OCI-LY1 (cell line): Measurements from ENCODE around the gene SCLY.

Experiments used
- H2AFZ ChIP-seq: fragments of 200-600 bp; sonication (generic), shearing (Covaris generic); 2 replicates; pipeline ENCODE4 v1.6.0; 2014; ENCODE audit warnings: antibody characterized with exemption, mild to moderate bottlenecking, low read length
- H3F3A ChIP-seq: fragments of 200-600 bp; sonication (generic), shearing (Covaris generic); 2 replicates; pipeline ENCODE4 v1.6.0; 2014; ENCODE audit warnings: mild to moderate bottlenecking, antibody characterized with exemption, low read length, moderate library complexity; ENCODE audit not compliant: insufficient read depth
- H3K27ac ChIP-seq: fragments of 200-600 bp; sonication (generic); 2 replicates; pipeline ENCODE4 v1.5.1; 2014; ENCODE audit warnings: low read length, mixed run types, mild to moderate bottlenecking, low read depth; ENCODE audit not compliant: poor library complexity, severe bottlenecking
- H3K27me3 ChIP-seq: fragments of 200-600 bp; sonication (generic); 2 replicates; pipeline ENCODE4 v1.6.0; 2014; ENCODE audit warnings: antibody characterized with exemption, mild to moderate bottlenecking, low read length, moderate library complexity; ENCODE audit not compliant: insufficient read depth
- H3K36me3 ChIP-seq: fragments of 200-600 bp; sonication (generic); 2 replicates; pipeline ENCODE4 v1.6.1; 2014; ENCODE audit warnings: mild to moderate bottlenecking, antibody characterized with exemption, low read length, moderate library complexity, mixed read lengths; ENCODE audit not compliant: insufficient read depth
- H3K4me1 ChIP-seq: fragments of 200-600 bp; sonication (generic); 2 replicates; pipeline ENCODE4 v1.5.1; 2014; ENCODE audit warnings: mild to moderate bottlenecking, low read length, moderate library complexity; ENCODE audit not compliant: insufficient read depth, severe bottlenecking
- H3K4me2 ChIP-seq: fragments of 200-600 bp; sonication (generic), shearing (Covaris generic); 2 replicates; pipeline ENCODE4 v1.6.1; 2014; ENCODE audit warnings: low read length
- H3K4me3 ChIP-seq: fragments of 200-600 bp; sonication (generic); 2 replicates; pipeline ENCODE4 v1.5.1; 2014; ENCODE audit warnings: low read length, low read depth, mild to moderate bottlenecking, mixed read lengths; ENCODE audit not compliant: poor library complexity, severe bottlenecking
- H3K79me2 ChIP-seq: fragments of 200-600 bp; shearing (Covaris generic); 2 replicates; pipeline ENCODE4 v1.6.1; 2016; ENCODE audit warnings: mixed run types, low read length, mixed read lengths; ENCODE audit not compliant: insufficient read depth
- H3K9ac ChIP-seq: fragments of 200-600 bp; sonication (generic), shearing (Covaris generic); 2 replicates; pipeline ENCODE4 v1.6.1; 2014; ENCODE audit warnings: mild to moderate bottlenecking, low read length, mixed read lengths
- H3K9me2 ChIP-seq: fragments of 200-600 bp; sonication (generic), shearing (Covaris generic); 2 replicates; pipeline ENCODE4 v1.6.1; 2014; ENCODE audit warnings: low read depth, mild to moderate bottlenecking, low read length, mixed read lengths
- H3K9me3 ChIP-seq: fragments of 200-600 bp; shearing (Covaris generic); 2 replicates; pipeline ENCODE4 v1.6.1; 2014; ENCODE audit warnings: low read length, mixed read lengths
- H4K20me1 ChIP-seq: fragments of 200-600 bp; sonication (generic), shearing (Covaris generic); 2 replicates; pipeline ENCODE4 v1.6.0; 2016; ENCODE audit warnings: mild to moderate bottlenecking, low read length; ENCODE audit not compliant: insufficient read depth
- CTCF ChIP-seq: fragments of 200-600 bp; sonication (generic), shearing (Covaris generic); IDR thresholded peaks from 2 replicates; pipeline ENCODE4 v1.5.1; 2017; ENCODE audit warnings: mild to moderate bottlenecking, antibody characterized with exemption, low read length, moderate library complexity, mixed read lengths
- EZH2 ChIP-seq: fragments of 200-600 bp; sonication (generic), shearing (Covaris generic); IDR thresholded peaks from 2 replicates; pipeline ENCODE4 v1.8.0; 2017; ENCODE audit warnings: borderline replicate concordance, mixed run types, mild to moderate bottlenecking, antibody characterized with exemption, low read length, moderate library complexity, mixed read lengths

The SCLY gene

GRCh38 chr2:238132463-238133450, 72.0 kb downstream of the SCLY start:
- Histone ChIP-seq H2AFZ (no peak overlapping the region), H3K27ac (no peak overlapping the region), H4K20me1 (no peaks in the 10 kb centered on the region), H3K9me3 (no peaks in the 10 kb centered on the region), H3K27me3 (peaks cover 23% of the 10 kb centered on the region), H3K4me1 (no peaks in the 10 kb centered on the region), H3K4me3 (no peak overlapping the region), H3K79me2 (no peaks in the 10 kb centered on the region), H3F3A (no peaks in the 10 kb centered on the region), H3K36me3 (no peaks in the 10 kb centered on the region), H3K4me2 (no peak overlapping the region), H3K9me2 (no peaks in the 10 kb centered on the region), H3K9ac (no peak overlapping the region)
- TF ChIP-seq CTCF (no peak), EZH2 (no peak)

- Histone ChIP-seq H3K9me3 (no peaks in the 10 kb centered on the region), H3K9ac (no peak overlapping the region), H3K79me2 (no peaks in the 10 kb centered on the region), H3K27ac (no peak overlapping the region), H3K9me2 (no peaks in the 10 kb centered on the region), H3F3A (no peaks in the 10 kb centered on the region), H3K36me3 (no peaks in the 10 kb centered on the region), H2AFZ (no peak overlapping the region), H3K4me1 (no peaks in the 10 kb centered on the region), H3K27me3 (peaks cover 28% of the 10 kb centered on the region), H4K20me1 (no peaks in the 10 kb centered on the region), H3K4me3 (no peak overlapping the region), H3K4me2 (no peak overlapping the region)
- TF ChIP-seq EZH2, result no peak
- TF ChIP-seq CTCF, result no peak
Observed at GRCh38 chr2:238133499-238134392, 72.9 kb downstream of the SCLY start.

- no peak overlapping the region for H3K27ac ChIP-seq
- H3K36me3 ChIP-seq, result no peaks in the 10 kb centered on the region
- H3K9me2 ChIP-seq, result no peaks in the 10 kb centered on the region
- H3K79me2 ChIP-seq, result no peaks in the 10 kb centered on the region
- no peak overlapping the region for H2AFZ ChIP-seq
- no peak overlapping the region for H3K4me3 ChIP-seq
- no peak overlapping the region for H3K9ac ChIP-seq
- H3K4me1 ChIP-seq, result peaks cover 4% of the 10 kb centered on the region
- H3K27me3 ChIP-seq, result peaks cover 28% of the 10 kb centered on the region
- H3F3A ChIP-seq, result no peaks in the 10 kb centered on the region
- H3K4me2 ChIP-seq, result no peak overlapping the region
- no peak for TF ChIP-seq CTCF
- no peak for TF ChIP-seq EZH2
- no peaks in the 10 kb centered on the region for H3K9me3 ChIP-seq
- no peaks in the 10 kb centered on the region for H4K20me1 ChIP-seq
Observed at GRCh38 chr2:238134393-238134785, 73.6 kb downstream of the SCLY start.
